Neural cell (in vitro differentiated cells): Measurements from ENCODE around the gene ZNF107. TPM values are rescaled to one million over a fixed set of nuclear protein-coding genes. Genes with fewer than 3 reads are reported as not detected.
A peak's percentile ranks its signal among the peaks of the same experiment; 100 is the strongest.

ENCODE experiments used
- H2AFZ ChIP-seq: fragments of 200-600, 300-800 bp; sonication (generic), shearing (Covaris generic); 2 replicates; pipeline ENCODE4 v1.6.0; 2014; ENCODE audit warnings: low read depth, mild to moderate bottlenecking, antibody characterized with exemption, low read length, moderate library complexity
- H3F3A ChIP-seq: fragments of 200-600 bp; shearing (Covaris generic); 2 replicates; pipeline ENCODE4 v1.6.1; 2016; ENCODE audit warnings: mild to moderate bottlenecking, moderate library complexity, mixed read lengths, antibody characterized with exemption, low read length; ENCODE audit not compliant: insufficient read depth, poor library complexity, severe bottlenecking
- H3K27ac ChIP-seq: fragments of 200-600, 300-800 bp; sonication (generic), shearing (Covaris generic); 2 replicates; pipeline ENCODE4 v1.5.1; 2014; ENCODE audit warnings: mild to moderate bottlenecking, low read length, moderate library complexity
- H3K27me3 ChIP-seq: fragments of 300-800, 200-600 bp; sonication (generic), shearing (Covaris generic); 2 replicates; pipeline ENCODE4 v1.6.0; 2014; ENCODE audit warnings: mild to moderate bottlenecking, low read depth, low read length, moderate library complexity; ENCODE audit not compliant: insufficient read depth
- H3K36me3 ChIP-seq: fragments of 300-800, 200-600 bp; sonication (generic), shearing (Covaris generic); 2 replicates; pipeline ENCODE4 v1.5.1; 2014; ENCODE audit warnings: mild to moderate bottlenecking, antibody characterized with exemption, low read length, moderate library complexity; ENCODE audit not compliant: insufficient read depth
- H3K4me2 ChIP-seq: fragments of 300-800, 200-600 bp; sonication (generic), shearing (Covaris generic); 2 replicates; pipeline ENCODE4 v1.6.0; 2014; ENCODE audit warnings: mild to moderate bottlenecking, low read length
- H3K4me3 ChIP-seq: fragments of 300-800, 200-600 bp; sonication (generic), shearing (Covaris generic); 2 replicates; pipeline ENCODE4 v1.5.1; 2014; ENCODE audit warnings: mild to moderate bottlenecking, low read length, moderate library complexity
- H3K79me2 ChIP-seq: fragments of 200-600 bp; shearing (Covaris generic); replicated peaks from 2 replicates; pipeline ENCODE4 v1.6.0; 2014; ENCODE audit warnings: mild to moderate bottlenecking, low read length, moderate library complexity; ENCODE audit not compliant: insufficient read depth
- H3K9ac ChIP-seq: fragments of 300-800, 200-600 bp; sonication (generic), shearing (Covaris generic); 2 replicates; pipeline ENCODE4 v1.6.1; 2016; ENCODE audit warnings: mild to moderate bottlenecking, low read length, mixed read lengths
- H3K9me2 ChIP-seq: fragments of 200-600 bp; shearing (Covaris generic); 2 replicates; pipeline ENCODE4 v1.6.1; 2016; ENCODE audit warnings: mild to moderate bottlenecking, low read length, mixed read lengths; ENCODE audit not compliant: insufficient read depth
- H3K9me3 ChIP-seq: fragments of 200-600, 300-800 bp; sonication (generic), shearing (Covaris generic); 2 replicates; pipeline ENCODE4 v1.6.1; 2016; ENCODE audit warnings: mild to moderate bottlenecking, mixed run types, low read length, moderate library complexity, mixed read lengths
- H4K20me1 ChIP-seq: fragments of 200-600 bp; shearing (Covaris generic); 2 replicates; pipeline ENCODE4 v1.6.1; 2016; ENCODE audit warnings: mild to moderate bottlenecking, mixed run types; ENCODE audit not compliant: insufficient read depth
- EP300 ChIP-seq: fragments of 450-650 bp; conservative IDR thresholded peaks from 2 replicates; pipeline ENCODE4 v1.6.1; 2014; ENCODE audit warnings: antibody characterized with exemption, mild to moderate bottlenecking, moderate library complexity; ENCODE audit not compliant: poor library complexity, severe bottlenecking
- EZH2 ChIP-seq: fragments of 200-600, 300-800 bp; shearing (Covaris generic), sonication (generic); IDR thresholded peaks from 2 replicates; pipeline ENCODE4 v1.6.1; 2014; ENCODE audit warnings: antibody characterized with exemption, low read length, borderline replicate concordance, mild to moderate bottlenecking; ENCODE audit not compliant: insufficient read depth, poor library complexity, severe bottlenecking
- MXI1 ChIP-seq: fragments of 450-650 bp; conservative IDR thresholded peaks from 2 replicates; pipeline ENCODE4 v1.6.1; 2014; ENCODE audit warnings: antibody characterized with exemption, mild to moderate bottlenecking; ENCODE audit not compliant: poor library complexity, severe bottlenecking
- POLR2AphosphoS5 ChIP-seq: IDR thresholded peaks from 2 replicates; pipeline ENCODE4 v1.6.1; 2012
- RAD21 ChIP-seq: fragments of 450-650 bp; conservative IDR thresholded peaks from 2 replicates; pipeline ENCODE4 v1.6.1; 2014; ENCODE audit warnings: antibody characterized with exemption, mild to moderate bottlenecking, moderate library complexity
- REST ChIP-seq: IDR thresholded peaks from 2 replicates; pipeline ENCODE4 v1.6.1; 2012; ENCODE audit warnings: borderline replicate concordance
- SMC3 ChIP-seq: fragments of 450-650 bp; conservative IDR thresholded peaks from 2 replicates; pipeline ENCODE4 v1.6.1; 2014; ENCODE audit warnings: antibody characterized with exemption, mild to moderate bottlenecking, moderate library complexity; ENCODE audit not compliant: poor library complexity
- TAF1 ChIP-seq: IDR thresholded peaks from 2 replicates; pipeline ENCODE4 v1.6.1; 2012; ENCODE audit warnings: low read depth
- polyA plus RNA-seq: library from polyadenylated mRNA; depleted of rRNA; stranded (reverse); fragments of >200 nt; gene quantifications from 2 replicates; pipeline ENCODE4 v1.2.3, GENCODE V29; 2014
- TF ChIP-seq, protein P1 (sequence below): fragments of 450-650 bp; IDR thresholded peaks from 2 replicates; pipeline ENCODE4 v1.5.1; 2014; ENCODE audit warnings: antibody characterized with exemption, mild to moderate bottlenecking, moderate library complexity; ENCODE audit not compliant: poor library complexity, severe bottlenecking

Gene ZNF107
- polyA plus RNA-seq, 1 donor from 2014 or later, result 7.9 TPM

DNA sequence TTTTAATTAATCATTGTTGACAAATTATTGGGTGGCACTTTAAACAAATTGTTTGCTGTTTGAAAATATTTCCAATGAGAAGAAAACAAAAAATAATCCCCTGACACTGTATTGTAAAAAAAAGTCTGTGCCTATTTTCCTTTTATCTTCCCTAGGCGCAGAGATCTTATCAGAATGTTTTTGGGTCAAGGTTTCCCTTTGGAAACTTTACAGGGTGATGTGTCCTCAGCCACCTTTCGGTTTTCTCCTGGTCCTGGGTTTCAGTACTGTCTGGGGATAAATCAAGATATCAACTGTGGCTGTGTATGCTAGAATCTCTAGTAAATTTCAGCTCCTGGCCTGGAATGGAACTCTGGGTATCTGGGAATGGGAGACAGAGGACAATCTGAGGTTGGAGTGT lies 1.4 kb downstream of the ZNF107 start:
- Histone ChIP-seq H3K36me3 (no peaks in the 10 kb centered on the region), H3K79me2 (peaks cover 34% of the 10 kb centered on the region), H3F3A (no peaks in the 10 kb centered on the region), H3K4me3 (peak overlapping the region; percentile 90), H3K9me2 (no peaks in the 10 kb centered on the region), H3K27ac (no peak overlapping the region), H3K9ac (no peak overlapping the region), H3K4me2 (peak overlapping the region; percentile 49), H2AFZ (no peak overlapping the region), H4K20me1 (no peaks in the 10 kb centered on the region), H3K9me3 (no peaks in the 10 kb centered on the region), H3K27me3 (no peaks in the 10 kb centered on the region)
- TF ChIP-seq REST (no peak), POLR2AphosphoS5 (no peak), SMC3 (no peak), RAD21 (no peak), EP300 (no peak), EZH2 (no peak), TAF1 (no peak), MXI1 (no peak)
- TF ChIP-seq, protein P1, sequence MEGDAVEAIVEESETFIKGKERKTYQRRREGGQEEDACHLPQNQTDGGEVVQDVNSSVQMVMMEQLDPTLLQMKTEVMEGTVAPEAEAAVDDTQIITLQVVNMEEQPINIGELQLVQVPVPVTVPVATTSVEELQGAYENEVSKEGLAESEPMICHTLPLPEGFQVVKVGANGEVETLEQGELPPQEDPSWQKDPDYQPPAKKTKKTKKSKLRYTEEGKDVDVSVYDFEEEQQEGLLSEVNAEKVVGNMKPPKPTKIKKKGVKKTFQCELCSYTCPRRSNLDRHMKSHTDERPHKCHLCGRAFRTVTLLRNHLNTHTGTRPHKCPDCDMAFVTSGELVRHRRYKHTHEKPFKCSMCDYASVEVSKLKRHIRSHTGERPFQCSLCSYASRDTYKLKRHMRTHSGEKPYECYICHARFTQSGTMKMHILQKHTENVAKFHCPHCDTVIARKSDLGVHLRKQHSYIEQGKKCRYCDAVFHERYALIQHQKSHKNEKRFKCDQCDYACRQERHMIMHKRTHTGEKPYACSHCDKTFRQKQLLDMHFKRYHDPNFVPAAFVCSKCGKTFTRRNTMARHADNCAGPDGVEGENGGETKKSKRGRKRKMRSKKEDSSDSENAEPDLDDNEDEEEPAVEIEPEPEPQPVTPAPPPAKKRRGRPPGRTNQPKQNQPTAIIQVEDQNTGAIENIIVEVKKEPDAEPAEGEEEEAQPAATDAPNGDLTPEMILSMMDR, result no peak

GRCh38 chr7:64672414-64672813 lies 6.5 kb downstream of the ZNF107 start:
- Histone ChIP-seq H3K9ac (no peak overlapping the region), H3K36me3 (no peaks in the 10 kb centered on the region), H3F3A (no peaks in the 10 kb centered on the region), H3K27ac (no peak overlapping the region), H3K79me2 (peaks cover 64% of the 10 kb centered on the region), H3K9me2 (no peaks in the 10 kb centered on the region), H4K20me1 (no peaks in the 10 kb centered on the region), H3K4me2 (no peak overlapping the region), H3K9me3 (no peaks in the 10 kb centered on the region), H3K27me3 (no peaks in the 10 kb centered on the region), H3K4me3 (no peak overlapping the region), H2AFZ (no peak overlapping the region)
- TF ChIP-seq, protein P1, result no peak
- TF ChIP-seq SMC3, result no peak
- TF ChIP-seq EP300, result no peak
- TF ChIP-seq MXI1, result no peak
- no peak for TF ChIP-seq POLR2AphosphoS5
- no peak for TF ChIP-seq EZH2
- no peak for TF ChIP-seq TAF1
- no peak for TF ChIP-seq REST
- TF ChIP-seq RAD21, result no peak
